DND-41 (cell line): ENCODE measurements around the gene ARMH3.

Experiments
- ATAC-seq: fragments of 200-7000 bp; cut with Tn5 transposase; 3 replicates; pipeline ENCODE4 v1.9.1; 2021; ENCODE audit warnings: low read depth; ENCODE audit not compliant: insufficient read depth
- DNase-seq: peaks from one replicate; pipeline ENCODE4 v3.0.0-alpha.2; 2020
- H2AFZ ChIP-seq: 2 replicates; pipeline ENCODE4 v1.6.0; 2012; ENCODE audit warnings: low read depth, low read length
- H3K27ac ChIP-seq: 2 replicates; pipeline ENCODE4 v1.5.1; 2012; ENCODE audit warnings: low read length, inconsistent platforms
- H3K27me3 ChIP-seq: fragments of 200-600 bp; sonication (generic); 2 replicates; pipeline ENCODE4 v1.6.0; 2012; ENCODE audit warnings: low read length, mild to moderate bottlenecking, inconsistent platforms; ENCODE audit not compliant: insufficient read depth, poor library complexity
- H3K36me3 ChIP-seq: 2 replicates; pipeline ENCODE4 v1.5.1; 2012; ENCODE audit warnings: low read length, inconsistent platforms; ENCODE audit not compliant: insufficient read depth
- H3K4me1 ChIP-seq: 2 replicates; pipeline ENCODE4 v1.5.1; 2012; ENCODE audit warnings: mild to moderate bottlenecking, low read length; ENCODE audit not compliant: insufficient read depth
- H3K4me2 ChIP-seq: 2 replicates; pipeline ENCODE4 v1.6.0; 2012; ENCODE audit warnings: mild to moderate bottlenecking, moderate library complexity, low read length, inconsistent platforms; ENCODE audit not compliant: insufficient read depth
- H3K4me3 ChIP-seq, 2 experiments: fragments of 200-600 bp in 1 of 2; shearing (Covaris generic) in 1 of 2; 2 replicates each; pipeline ENCODE4 v1.5.1; 2012 to 2016; ENCODE audit warnings: inconsistent platforms in 2 of 2, low read length in 2 of 2, mild to moderate bottlenecking in 2 of 2, low read depth in 1 of 2, moderate library complexity in 1 of 2
- H3K79me2 ChIP-seq: 2 replicates; pipeline ENCODE4 v1.6.0; 2012; ENCODE audit warnings: low read length, inconsistent platforms; ENCODE audit not compliant: insufficient read depth
- H3K9ac ChIP-seq: 2 replicates; pipeline ENCODE4 v1.6.0; 2012; ENCODE audit warnings: low read depth, mild to moderate bottlenecking, inconsistent platforms, low read length, moderate library complexity
- H3K9me3 ChIP-seq: 2 replicates; pipeline ENCODE4 v1.5.1; 2012; ENCODE audit warnings: low read length, moderate library complexity, mild to moderate bottlenecking, inconsistent platforms; ENCODE audit not compliant: insufficient read depth, severe bottlenecking
- H4K20me1 ChIP-seq: 2 replicates; pipeline ENCODE4 v1.6.0; 2012; ENCODE audit warnings: low read length; ENCODE audit not compliant: insufficient read depth
- CTCF ChIP-seq: IDR thresholded peaks from 2 replicates; pipeline ENCODE4 v1.5.1; 2012; ENCODE audit warnings: borderline replicate concordance, low read length, moderate library complexity, mild to moderate bottlenecking; ENCODE audit not compliant: poor library complexity, severe bottlenecking; ENCODE audit errors: extremely low read depth
- EZH2 ChIP-seq: IDR thresholded peaks from 3 replicates; pipeline ENCODE4 v1.6.1; 2012; ENCODE audit warnings: borderline replicate concordance, low read depth, mild to moderate bottlenecking, moderate library complexity, low read length, inconsistent platforms; ENCODE audit not compliant: severe bottlenecking

Gene ARMH3

GRCh38 chr10:101892782-101893391 is 163.1 kb downstream of the ARMH3 start:
- H3K9me3 ChIP-seq = no peaks in the 10 kb centered on the region
- no peak overlapping the region for H3K4me2 ChIP-seq
- H3K27ac ChIP-seq = no peak overlapping the region
- no peaks in the 10 kb centered on the region for H3K79me2 ChIP-seq
- no peak overlapping the region for H2AFZ ChIP-seq
- H3K4me3 ChIP-seq = no peak overlapping the region
- ATAC-seq (no peak), DNase-seq (no peak)
- TF ChIP-seq CTCF = no peak
- TF ChIP-seq EZH2 = no peak
- H3K4me1 ChIP-seq = no peaks in the 10 kb centered on the region
- H3K27me3 ChIP-seq = no peaks in the 10 kb centered on the region
- H4K20me1 ChIP-seq = 0 out of 2 replicates have a peak, but pooled peaks cover 3% of the 10 kb centered on the region
- H3K9ac ChIP-seq = no peak overlapping the region
- H3K36me3 ChIP-seq = peaks cover 3% of the 10 kb centered on the region; the same call in 1 of the 2 replicates

- Histone ChIP-seq H4K20me1 (0 out of 2 replicates have a peak, but pooled peaks cover 3% of the 10 kb centered on the region), H3K36me3 (peaks cover 6% of the 10 kb centered on the region), H3K79me2 (no peaks in the 10 kb centered on the region), H3K9ac (no peak overlapping the region), H3K4me2 (no peak overlapping the region), H3K9me3 (no peaks in the 10 kb centered on the region), H3K4me3 (no peak overlapping the region), H3K4me1 (no peaks in the 10 kb centered on the region), H2AFZ (no peak overlapping the region), H3K27ac (no peak overlapping the region), H3K27me3 (no peaks in the 10 kb centered on the region)
- TF ChIP-seq EZH2 (no peak), CTCF (peak; percentile 89)
- ATAC-seq (peak; percentile 89), DNase-seq (peak; percentile 72)
These were observed 166.4 kb downstream of the ARMH3 start for GRCh38 chr10:101889256-101890210.

GRCh38 chr10:101888251-101888949 is 167.6 kb downstream of the ARMH3 start:
- Histone ChIP-seq H3K36me3 (peaks cover 6% of the 10 kb centered on the region), H3K4me3 (no peak overlapping the region), H3K79me2 (no peaks in the 10 kb centered on the region), H3K4me2 (no peak overlapping the region), H3K27me3 (no peaks in the 10 kb centered on the region), H3K9me3 (no peaks in the 10 kb centered on the region), H4K20me1 (no peaks in the 10 kb centered on the region), H3K9ac (no peak overlapping the region), H3K4me1 (no peaks in the 10 kb centered on the region), H2AFZ (no peak overlapping the region), H3K27ac (no peak overlapping the region)
- ATAC-seq = no peak
- no peak for DNase-seq
- no peak for TF ChIP-seq CTCF
